Ishikawa (cell line): ENCODE data around the gene TRUB2.

Experiments
- CREB1 ChIP-seq: IDR thresholded peaks from 2 replicates; pipeline ENCODE4 v1.6.1; 2012; ENCODE audit warnings: low read depth
- NFIC ChIP-seq: IDR thresholded peaks from 2 replicates; pipeline ENCODE4 v1.6.1; 2012
- RAD21 ChIP-seq: IDR thresholded peaks from 2 replicates; pipeline ENCODE4 v1.6.1; 2012; ENCODE audit warnings: low read depth
- TAF1 ChIP-seq: IDR thresholded peaks from 2 replicates; pipeline ENCODE4 v1.6.1; 2012; ENCODE audit warnings: low read depth, mild to moderate bottlenecking
- TCF12 ChIP-seq: IDR thresholded peaks from 2 replicates; pipeline ENCODE4 v1.6.1; 2012; ENCODE audit warnings: low read depth
- TF ChIP-seq, protein P1 (sequence below): IDR thresholded peaks from 2 replicates; pipeline ENCODE4 v1.6.1; 2012; ENCODE audit warnings: low read depth, mild to moderate bottlenecking
- TF ChIP-seq, protein P2 (sequence below): IDR thresholded peaks from 2 replicates; pipeline ENCODE4 v1.6.1; 2012

DNA sequence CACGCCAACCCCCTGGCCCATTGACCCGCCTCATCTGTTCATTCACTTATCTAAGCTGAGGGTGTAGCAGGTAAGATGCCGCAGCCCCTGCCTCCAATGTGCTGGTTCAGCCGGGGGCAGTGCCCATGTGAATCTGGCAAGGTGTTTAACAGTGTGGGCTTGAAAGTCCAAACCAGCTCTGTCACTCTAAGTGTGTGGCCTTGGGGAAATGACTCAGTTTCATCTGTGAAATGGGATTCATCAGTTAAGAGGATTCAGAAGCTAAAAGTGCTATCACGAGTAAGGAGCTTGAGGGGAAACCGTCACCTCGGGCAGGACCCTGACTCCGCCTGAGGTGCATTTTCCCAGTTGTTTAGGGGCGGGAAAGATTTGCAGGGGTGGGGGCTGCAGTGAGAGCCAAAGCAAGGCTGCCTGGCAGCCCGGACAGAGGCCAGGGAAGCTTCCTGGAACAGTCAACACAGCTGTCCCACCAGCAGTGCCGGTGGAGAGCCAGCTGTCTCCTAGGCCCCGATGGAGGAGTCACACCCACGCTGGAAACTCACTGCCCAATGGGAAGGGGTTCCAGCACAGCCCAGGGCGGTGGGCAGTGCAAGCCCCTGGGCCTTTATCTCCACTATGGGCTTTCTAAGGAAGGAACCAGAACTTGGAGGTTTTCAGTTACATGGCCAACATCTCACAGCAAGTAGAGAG, 39.2 kb upstream of the TRUB2 start:
- TF ChIP-seq TAF1 (no peak), CREB1 (no peak), RAD21 (no peak), NFIC (no peak), TCF12 (no peak)
- TF ChIP-seq, protein P1, sequence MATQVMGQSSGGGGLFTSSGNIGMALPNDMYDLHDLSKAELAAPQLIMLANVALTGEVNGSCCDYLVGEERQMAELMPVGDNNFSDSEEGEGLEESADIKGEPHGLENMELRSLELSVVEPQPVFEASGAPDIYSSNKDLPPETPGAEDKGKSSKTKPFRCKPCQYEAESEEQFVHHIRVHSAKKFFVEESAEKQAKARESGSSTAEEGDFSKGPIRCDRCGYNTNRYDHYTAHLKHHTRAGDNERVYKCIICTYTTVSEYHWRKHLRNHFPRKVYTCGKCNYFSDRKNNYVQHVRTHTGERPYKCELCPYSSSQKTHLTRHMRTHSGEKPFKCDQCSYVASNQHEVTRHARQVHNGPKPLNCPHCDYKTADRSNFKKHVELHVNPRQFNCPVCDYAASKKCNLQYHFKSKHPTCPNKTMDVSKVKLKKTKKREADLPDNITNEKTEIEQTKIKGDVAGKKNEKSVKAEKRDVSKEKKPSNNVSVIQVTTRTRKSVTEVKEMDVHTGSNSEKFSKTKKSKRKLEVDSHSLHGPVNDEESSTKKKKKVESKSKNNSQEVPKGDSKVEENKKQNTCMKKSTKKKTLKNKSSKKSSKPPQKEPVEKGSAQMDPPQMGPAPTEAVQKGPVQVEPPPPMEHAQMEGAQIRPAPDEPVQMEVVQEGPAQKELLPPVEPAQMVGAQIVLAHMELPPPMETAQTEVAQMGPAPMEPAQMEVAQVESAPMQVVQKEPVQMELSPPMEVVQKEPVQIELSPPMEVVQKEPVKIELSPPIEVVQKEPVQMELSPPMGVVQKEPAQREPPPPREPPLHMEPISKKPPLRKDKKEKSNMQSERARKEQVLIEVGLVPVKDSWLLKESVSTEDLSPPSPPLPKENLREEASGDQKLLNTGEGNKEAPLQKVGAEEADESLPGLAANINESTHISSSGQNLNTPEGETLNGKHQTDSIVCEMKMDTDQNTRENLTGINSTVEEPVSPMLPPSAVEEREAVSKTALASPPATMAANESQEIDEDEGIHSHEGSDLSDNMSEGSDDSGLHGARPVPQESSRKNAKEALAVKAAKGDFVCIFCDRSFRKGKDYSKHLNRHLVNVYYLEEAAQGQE = no peak
- TF ChIP-seq, protein P2, sequence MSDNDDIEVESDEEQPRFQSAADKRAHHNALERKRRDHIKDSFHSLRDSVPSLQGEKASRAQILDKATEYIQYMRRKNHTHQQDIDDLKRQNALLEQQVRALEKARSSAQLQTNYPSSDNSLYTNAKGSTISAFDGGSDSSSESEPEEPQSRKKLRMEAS = no peak
